Neuronal stem cell (in vitro differentiated cells): ENCODE data around the gene FCER2.

ENCODE experiments used
- DNase-seq: peaks from one replicate; pipeline ENCODE4 v3.0.0-alpha.2; 2013; ENCODE audit warnings: low spot score
- H2AFZ ChIP-seq: one replicate; pipeline ENCODE4 v1.6.1; 2013; ENCODE audit warnings: mild to moderate bottlenecking, low read length, inconsistent platforms
- H2AK5ac ChIP-seq: 2 replicates; pipeline ENCODE4 v1.6.1; 2013; ENCODE audit warnings: low read depth, mild to moderate bottlenecking, inconsistent platforms, low read length, moderate library complexity, mixed read lengths
- H2BK120ac ChIP-seq: 2 replicates; pipeline ENCODE4 v1.6.1; 2013; ENCODE audit warnings: low read depth, mild to moderate bottlenecking, inconsistent platforms, low read length, moderate library complexity, mixed read lengths
- H2BK12ac ChIP-seq: one replicate; pipeline ENCODE4 v1.6.1; 2013; ENCODE audit warnings: low read length, inconsistent platforms
- H2BK15ac ChIP-seq: 2 replicates; pipeline ENCODE4 v1.6.1; 2013; ENCODE audit warnings: mild to moderate bottlenecking, low read length, inconsistent platforms, mixed read lengths
- H2BK5ac ChIP-seq: one replicate; pipeline ENCODE4 v1.6.1; 2013; ENCODE audit warnings: inconsistent platforms, mild to moderate bottlenecking, low read length, moderate library complexity
- H3K14ac ChIP-seq: one replicate; pipeline ENCODE4 v1.6.1; 2013; ENCODE audit warnings: low read length, inconsistent platforms
- H3K18ac ChIP-seq: 2 replicates; pipeline ENCODE4 v1.6.1; 2013; ENCODE audit warnings: low read length, inconsistent platforms
- H3K23ac ChIP-seq: 2 replicates; pipeline ENCODE4 v1.6.1; 2013; ENCODE audit warnings: low read depth, mild to moderate bottlenecking, mixed read lengths, low read length, inconsistent platforms; ENCODE audit not compliant: poor library complexity
- H3K27ac ChIP-seq: replicated peaks from 3 replicates; pipeline ENCODE4 v1.5.1; 2013; ENCODE audit warnings: low read length, inconsistent platforms
- H3K27me3 ChIP-seq, 3 experiments: 2 replicates each; pipeline ENCODE4 v1.6.1; 2013; ENCODE audit warnings: low read length in 3 of 3, mild to moderate bottlenecking in 2 of 3, inconsistent platforms in 1 of 3, low read depth in 1 of 3, mixed read lengths in 1 of 3, moderate library complexity in 1 of 3; ENCODE audit not compliant: control insufficient read depth in 3 of 3, insufficient read depth in 3 of 3
- H3K36me3 ChIP-seq, 2 donors: replicated peaks in 1 of 2; 2 replicates each; pipeline ENCODE4 v1.6.1; 2013; ENCODE audit warnings: low read length in 2 of 2; ENCODE audit not compliant: control insufficient read depth in 2 of 2, insufficient read depth in 2 of 2
- H3K4ac ChIP-seq: 2 replicates; pipeline ENCODE4 v1.6.1; 2013; ENCODE audit warnings: inconsistent platforms, mild to moderate bottlenecking, low read length, moderate library complexity
- H3K4me1 ChIP-seq, 2 donors: 1 replicate in 1 of 2; 2 replicates in 1 of 2; pipeline ENCODE4 v1.6.1; 2013; ENCODE audit warnings: low read length in 2 of 2, low read depth in 1 of 2; ENCODE audit not compliant: control insufficient read depth in 2 of 2, insufficient read depth in 1 of 2
- H3K4me2 ChIP-seq: one replicate; pipeline ENCODE4 v1.6.1; 2013; ENCODE audit warnings: mild to moderate bottlenecking, low read length, inconsistent platforms; ENCODE audit not compliant: insufficient read depth, poor library complexity, severe bottlenecking
- H3K4me3 ChIP-seq, 2 donors: 2 replicates each; pipeline ENCODE4 v1.5.1; 2013; ENCODE audit warnings: low read length in 2 of 2, mild to moderate bottlenecking in 2 of 2, inconsistent platforms in 1 of 2, moderate library complexity in 1 of 2
- H3K79me1 ChIP-seq: one replicate; pipeline ENCODE4 v1.6.1; 2013; ENCODE audit warnings: low read depth, mild to moderate bottlenecking, inconsistent platforms, low read length, moderate library complexity
- H3K9ac ChIP-seq: one replicate; pipeline ENCODE4 v1.6.1; 2013; ENCODE audit warnings: mild to moderate bottlenecking, low read depth, low read length, inconsistent platforms; ENCODE audit not compliant: poor library complexity
- H3K9me3 ChIP-seq, 2 donors: replicated peaks in 1 of 2; 2 replicates each; pipeline versions ENCODE3 to v1.6.1; 2013; ENCODE audit warnings: low read length in 2 of 2, mild to moderate bottlenecking in 2 of 2, inconsistent platforms in 1 of 2, low read depth in 1 of 2, mixed read lengths in 1 of 2, moderate library complexity in 1 of 2; ENCODE audit not compliant: control insufficient read depth in 2 of 2, insufficient read depth in 1 of 2
- H4K8ac ChIP-seq: one replicate; pipeline ENCODE4 v1.6.1; 2013; ENCODE audit warnings: low read depth, mild to moderate bottlenecking, inconsistent platforms, low read length, moderate library complexity
- H4K91ac ChIP-seq: one replicate; pipeline ENCODE4 v1.6.1; 2013; ENCODE audit warnings: low read length, low read depth, mild to moderate bottlenecking, inconsistent platforms; ENCODE audit not compliant: poor library complexity
- WGBS, 2 donors: extraction: QIAGEN DNeasy Blood & Tissue Kit; methylation state at CpG; one replicate each; pipeline ENCODE4 v1.1.7; 2013; ENCODE audit warnings: missing lambda C conversion rate in 2 of 2, mixed read lengths in 1 of 2; ENCODE audit not compliant: insufficient read length in 2 of 2, insufficient replicate concordance in 1 of 2; ENCODE audit errors: extremely low coverage in 2 of 2; 5-methylcytosine and 5-hydroxymethylcytosine counted together

The FCER2 gene

GRCh38 chr19:7744199-7744786, 42.4 kb upstream of the FCER2 start:
- Histone ChIP-seq H3K36me3 (no peaks in the 10 kb centered on the region), H3K9ac (no peak overlapping the region), H2AFZ (no peak overlapping the region), H3K14ac (no peak overlapping the region), H3K23ac (no peak overlapping the region), H3K4me2 (no peak overlapping the region), H2BK15ac (no peak overlapping the region), H3K27ac (no peak overlapping the region), H2BK12ac (no peak overlapping the region), H3K4me1 (no peaks in the 10 kb centered on the region), H4K91ac (no peak overlapping the region), H3K4me3 (no peak overlapping the region), H3K9me3 (no peaks in the 10 kb centered on the region), H2BK5ac (no peak overlapping the region), H3K4ac (no peak overlapping the region), H3K18ac (no peak overlapping the region), H3K27me3 (peaks cover 0 to 3% (median 0%) of the 10 kb centered on the region in 3 experiments), H2AK5ac (no peak overlapping the region), H3K79me1 (no peaks in the 10 kb centered on the region), H2BK120ac (no peak overlapping the region), H4K8ac (no peak overlapping the region)
- WGBS, 2 donors: no CpG with 5 or more reads among the region's 5 CpGs
- DNase-seq: no peak

GRCh38 chr19:7743425-7743841, 41.5 kb upstream of the FCER2 start:
- DNase-seq: no peak
- Histone ChIP-seq H3K9me3 (no peaks in the 10 kb centered on the region), H3K4ac (no peak overlapping the region), H2BK15ac (no peak overlapping the region), H3K23ac (no peak overlapping the region), H3K79me1 (no peaks in the 10 kb centered on the region), H2BK5ac (no peak overlapping the region), H4K91ac (no peak overlapping the region), H2AFZ (no peak overlapping the region), H3K14ac (no peak overlapping the region), H3K27me3 (peaks cover 0 to 3% (median 0%) of the 10 kb centered on the region in 3 experiments), H2AK5ac (no peak overlapping the region), H3K9ac (peak overlapping the region; percentile 39), H3K4me2 (no peak overlapping the region), H4K8ac (no peak overlapping the region), H2BK120ac (no peak overlapping the region), H3K4me1 (no peaks in the 10 kb centered on the region), H3K4me3 (no peak overlapping the region), H3K18ac (no peak overlapping the region), H2BK12ac (no peak overlapping the region), H3K36me3 (no peaks in the 10 kb centered on the region), H3K27ac (no peak overlapping the region)
- WGBS, 2 donors: no CpG with 5 or more reads among the region's 2 CpGs

DNA sequence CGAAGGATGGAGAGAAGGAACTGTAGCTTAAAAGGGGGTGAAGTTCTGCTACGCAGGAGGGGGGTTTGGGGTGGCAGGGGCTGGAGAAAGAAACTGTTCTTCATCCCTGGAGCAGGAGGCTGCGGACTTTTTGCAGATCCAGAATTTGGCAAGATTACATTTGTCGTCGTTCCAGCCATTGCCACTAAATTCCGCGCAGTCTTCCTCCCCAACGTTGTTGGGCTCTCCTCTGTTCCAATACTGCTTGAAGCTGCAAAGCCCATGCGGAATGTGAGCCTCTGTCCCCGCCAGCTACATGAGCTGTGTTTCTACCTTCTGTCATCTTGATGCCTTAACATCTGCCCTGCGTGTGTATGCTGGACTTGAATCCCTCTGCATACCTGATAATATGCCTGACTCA, 41.1 kb upstream of the FCER2 start:
- Histone ChIP-seq H2BK12ac (no peak overlapping the region), H3K4me1 (no peaks in the 10 kb centered on the region), H3K4me2 (no peak overlapping the region), H2BK5ac (no peak overlapping the region), H2AFZ (no peak overlapping the region), H3K14ac (no peak overlapping the region), H2BK120ac (no peak overlapping the region), H3K27ac (no peak overlapping the region), H3K23ac (no peak overlapping the region), H3K9me3 (no peaks in the 10 kb centered on the region), H3K27me3 (peaks cover 0 to 3% (median 0%) of the 10 kb centered on the region in 3 experiments), H4K91ac (no peak overlapping the region), H2BK15ac (no peak overlapping the region), H2AK5ac (no peak overlapping the region), H3K36me3 (no peaks in the 10 kb centered on the region), H3K79me1 (no peaks in the 10 kb centered on the region), H4K8ac (no peak overlapping the region), H3K4me3 (no peak overlapping the region), H3K4ac (no peak overlapping the region), H3K18ac (no peak overlapping the region), H3K9ac (peak overlapping the region; percentile 39)
- no peak for DNase-seq
- no CpG with 5 or more reads among the region's 11 CpGs for WGBS, 2 donors

- no peak for DNase-seq
- WGBS, 2 donors: no CpG with 5 or more reads among the region's 2 CpGs
- Histone ChIP-seq H2AK5ac (no peak overlapping the region), H4K91ac (no peak overlapping the region), H3K23ac (no peak overlapping the region), H2BK15ac (no peak overlapping the region), H3K36me3 (no peaks in the 10 kb centered on the region), H3K18ac (no peak overlapping the region), H3K27me3 (peaks cover 0 to 3% (median 0%) of the 10 kb centered on the region in 3 experiments), H4K8ac (no peak overlapping the region), H3K4me1 (no peaks in the 10 kb centered on the region), H2BK5ac (no peak overlapping the region), H3K4me3 (no peak overlapping the region), H2BK120ac (no peak overlapping the region), H3K14ac (no peak overlapping the region), H3K9me3 (no peaks in the 10 kb centered on the region), H3K4ac (no peak overlapping the region), H3K79me1 (no peaks in the 10 kb centered on the region), H3K9ac (no peak overlapping the region), H3K27ac (no peak overlapping the region), H2AFZ (no peak overlapping the region), H3K4me2 (no peak overlapping the region), H2BK12ac (no peak overlapping the region)
Measured at GRCh38 chr19:7742575-7742974, 40.6 kb upstream of the FCER2 start.
